Heart right ventricle (tissue), 16 donors: ENCODE measurements around the gene SPTSSA. TPM values are rescaled to one million over a fixed set of nuclear protein-coding genes. Genes with fewer than 3 reads are reported as not detected.
"Not testable (repeated sequence)": the region's sequence is repeated elsewhere in the genome, so short reads cannot be mapped to it uniquely, and the experiment has no call there.

Experiments used
- ATAC-seq, 8 donors: fragments of 200-7000 bp; cut with Tn5 transposase; one replicate each; pipeline ENCODE4 v1.9.1; 2020; ENCODE audit warnings: mild to moderate bottlenecking in 8 of 8, moderate library complexity in 8 of 8, moderate number of reproducible peaks in 1 of 8
- DNase-seq, 2 donors: peaks; one replicate each; pipeline ENCODE4 v3.0.0-alpha.2; 2020
- H3K27ac ChIP-seq, 10 donors: fragments of 200-600 bp; sonication (generic) in 2 of 10; one replicate each; pipeline versions ENCODE4 v1.5.0 to v1.8.0; 2020 to 2022; ENCODE audit warnings: mild to moderate bottlenecking in 3 of 10
- H3K27me3 ChIP-seq, 7 donors: fragments of 200-600 bp; one replicate each; pipeline ENCODE4 v1.8.0; 2021 to 2022; ENCODE audit warnings: mild to moderate bottlenecking in 2 of 7
- H3K36me3 ChIP-seq, 9 donors: fragments of 200-600 bp; sonication (generic) in 1 of 9; one replicate each; pipeline versions ENCODE4 v1.5.0 to v1.8.0; 2020 to 2022; ENCODE audit warnings: mild to moderate bottlenecking in 2 of 9
- H3K4me1 ChIP-seq, 9 donors: fragments of 200-600 bp; sonication (generic) in 1 of 9; one replicate each; pipeline versions ENCODE4 v1.5.0 to v1.8.0; 2020 to 2022; ENCODE audit warnings: mild to moderate bottlenecking in 4 of 9
- H3K4me3 ChIP-seq, 10 donors: fragments of 200-600 bp; sonication (generic) in 2 of 10; one replicate each; pipeline versions ENCODE4 v1.5.0 to v1.8.0; 2020 to 2022; ENCODE audit warnings: mild to moderate bottlenecking in 7 of 10, moderate library complexity in 2 of 10
- H3K9me3 ChIP-seq, 11 donors: fragments of 200-600 bp in 10 of 11; sonication (generic) in 2 of 11; one replicate each; pipeline versions ENCODE4 v1.5.0 to v1.8.0; 2013 to 2022; ENCODE audit warnings: mild to moderate bottlenecking in 2 of 11, control low read depth in 1 of 11, moderate library complexity in 1 of 11
- CTCF ChIP-seq, 9 donors: fragments of 200-600 bp; sonication (generic) in 2 of 9; IDR thresholded peaks; one replicate each; pipeline versions ENCODE4 v1.5.0 to v1.8.0; 2021 to 2022; ENCODE audit warnings: antibody characterized with exemption in 9 of 9, mild to moderate bottlenecking in 5 of 9, moderate library complexity in 1 of 9
- WGBS, 2 donors: extraction: QIAGEN DNeasy Blood & Tissue Kit; methylation state at CpG; one replicate each; pipeline ENCODE4 v1.1.7; 2013; ENCODE audit warnings: inconsistent platforms in 1 of 2; 5-methylcytosine and 5-hydroxymethylcytosine counted together
- intact Hi-C, 10 donors: fragments of 100-400 bp; cut with DNase I; formaldehyde crosslinking; loops; one replicate each; pipeline versions ENCODE4 v1.11.1 to v1.14.2; 2022
- polyA plus RNA-seq, 2 donors: library from polyadenylated mRNA; stranded (reverse); fragments of 200-250 nt; gene quantifications; one replicate each; pipeline ENCODE4 v1.2.3, GENCODE V29; 2013
- total RNA-seq, 10 donors: library from RNA; stranded (reverse); fragmentation: NEBNext Ultra II Directional in 3 of 10; extraction: Animal tissue kit (Norgen Biotek cat#: 25700) in 3 of 10; gene quantifications; one replicate each; pipeline versions ENCODE4 v1.2.1 to v1.2.4, GENCODE V29; 2021 to 2023
- donor health status: Arrhythmogenic right ventricular cardiomyopathy.
- donor health status: ischemic (EF 13 %, LVEDD 7.1; RV severe dilation, severe dysfunction).
- donor health status: healthy with polysubstance abuse.
- donor health status: DM: no; HTN: yes; CAD: no.
- donor health status: DM: no; HTN: no; CAD: no.
- donor health status: ischemic (EF 25% LVEDD 6.9; RV normal size, moderate dysfunction).
- donor health status: ischemic (EF 25% LVEDD 5.7; RV mildly dilated, moderate dysfunction).
- donor health status: healthy.
- donor health status: DM: yes; HTN: yes; CAD: no.
- donor health status: Ischemic cardiomyopathy.
- donor health status: ischemic (EF 35%, LVEDD 5.7; RV mildly dilated, moderate dysfunction).
- donor health status: nonischemic (EF 11% LVEDD 7.7; RV severe dilation, severe dysfunction).
- donor health status: DM: yes; HTN: yes; CAD: no.
- donor health status: PGD.
- donor health status: ischemic (EF 29% LVEDD 5.4; RV normal size, mild dysfunction).
- donor health status: nonischemic (EF 23%, LVEDD 6.1; RV moderate dilation, normal function).

The SPTSSA gene
- total and polyA plus RNA-seq, 12 donors: 9.7 to 30.7 (median 12.8) TPM

- Histone ChIP-seq H3K4me1 (peaks cover 0 to 21% (median 0%) of the 10 kb centered on the region in 9 donors), H3K27me3 (no peaks in the 10 kb centered on the region), H3K36me3 (peaks cover 0 to 19% (median 0%) of the 10 kb centered on the region in 9 donors), H3K27ac (no peak overlapping the region), H3K9me3 (no peaks in the 10 kb centered on the region), H3K4me3 (no peak overlapping the region)
- intact Hi-C loops: no loop called here
- no peak for DNase-seq
- no peak for ATAC-seq
- WGBS, 2 donors: 81 to 90% methylated on average over 1 of the region's 1 CpG
- TF ChIP-seq CTCF (IDR thresholded peaks at IDR 0.05): no peak
Observed at GRCh38 chr14:34436118-34436905, 25.7 kb downstream of the SPTSSA start.

GRCh38 chr14:34433957-34434356 is 28.1 kb downstream of the SPTSSA start:
- 90 to 93% methylated on average over 2 of the region's 2 CpGs for WGBS, 2 donors
- no peak for DNase-seq
- H3K36me3 ChIP-seq: peaks cover 0 to 19% (median 0%) of the 10 kb centered on the region in 9 donors
- no peak overlapping the region for H3K27ac ChIP-seq
- no peaks in the 10 kb centered on the region for H3K27me3 ChIP-seq
- no peak for ATAC-seq
- no peaks in the 10 kb centered on the region for H3K9me3 ChIP-seq
- intact Hi-C loops: no loop called here
- H3K4me3 ChIP-seq: no peak overlapping the region
- peaks cover 0 to 21% (median 0%) of the 10 kb centered on the region in 9 donors for H3K4me1 ChIP-seq
- TF ChIP-seq CTCF (IDR thresholded peaks at IDR 0.05): no peak

- H3K36me3 ChIP-seq, ATAC-seq, H3K4me1 ChIP-seq, H3K9me3 ChIP-seq, intact Hi-C loops, H3K27ac ChIP-seq, H3K27me3 ChIP-seq, DNase-seq, H3K4me3 ChIP-seq: not testable (repeated sequence)
- WGBS, 2 donors: 82 to 85% methylated on average over 5 of the region's 5 CpGs
Observed at GRCh38 chr14:34428102-34428466, 34.0 kb downstream of the SPTSSA start.

- WGBS, 2 donors: 83 to 84% methylated on average over 11 of the region's 11 CpGs
- Histone ChIP-seq H3K4me1 (no peaks in the 10 kb centered on the region), H3K36me3 (no peaks in the 10 kb centered on the region), H3K9me3 (peaks cover 0 to 3% (median 0%) of the 10 kb centered on the region in 11 donors), H3K27me3 (no peaks in the 10 kb centered on the region), H3K4me3 (no peak overlapping the region), H3K27ac (no peak overlapping the region)
- ATAC-seq: peak in 1 of 8 donors; percentile 7
- intact Hi-C loops: no loop called here
- no peak for DNase-seq
- no peak for TF ChIP-seq CTCF (IDR thresholded peaks at IDR 0.05)
Observed at GRCh38 chr14:34426313-34427295, 35.4 kb downstream of the SPTSSA start.
